DMS53 treated with DMSO at 0.1 percent for 48 hours (cell line): ENCODE data around the gene CNKSR3.

Experiments
- DNase-seq: peaks from one replicate; lab custom pipeline; 2025; ENCODE audit not compliant: unreplicated experiment; lab: John Stamatoyannopoulos, UW

CNKSR3 gene

GRCh38 chr6:154503658-154504057, 6.8 kb downstream of the CNKSR3 start:
- no peak for DNase-seq

GRCh38 chr6:154502553-154502952, 7.9 kb downstream of the CNKSR3 start:
- DNase-seq, result no peak

GRCh38 chr6:154501578-154501868, 9.0 kb downstream of the CNKSR3 start:
- DNase-seq, result no peak

GRCh38 chr6:154500769-154501577, 9.5 kb downstream of the CNKSR3 start:
- peak; percentile 25 for DNase-seq

GRCh38 chr6:154499855-154500589, 10.5 kb downstream of the CNKSR3 start:
- DNase-seq, result no peak

DNA sequence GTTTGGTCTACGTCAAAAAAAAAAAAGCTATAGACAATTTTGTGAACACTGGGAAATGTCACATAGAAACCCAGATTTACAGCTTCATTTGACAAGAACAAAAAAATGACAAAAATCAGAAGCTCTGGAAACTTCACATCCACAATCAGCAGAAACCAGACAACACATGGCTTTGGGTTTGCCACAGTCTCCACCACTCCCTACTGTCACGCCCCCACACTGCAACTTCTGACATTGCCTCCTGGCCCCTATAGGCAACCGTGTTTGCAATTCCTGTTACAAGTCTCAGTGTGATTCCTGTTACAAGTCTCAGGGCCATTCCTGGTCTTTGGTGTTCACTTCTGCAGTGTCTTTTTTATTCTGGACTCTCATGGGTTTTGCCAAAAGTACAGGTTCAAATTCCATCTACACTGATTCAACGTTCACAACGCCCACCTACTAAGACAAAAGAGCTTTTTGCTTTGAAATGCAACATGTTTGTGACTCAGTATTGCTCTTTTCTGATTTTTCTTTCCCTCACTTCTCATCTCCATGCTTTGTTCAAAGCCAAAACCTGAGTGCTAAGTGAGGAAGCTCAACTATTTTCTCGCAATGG, 12.0 kb downstream of the CNKSR3 start:
- no peak for DNase-seq

- no peak for DNase-seq
Measured at GRCh38 chr6:154496793-154497517, 13.5 kb downstream of the CNKSR3 start.

DNA sequence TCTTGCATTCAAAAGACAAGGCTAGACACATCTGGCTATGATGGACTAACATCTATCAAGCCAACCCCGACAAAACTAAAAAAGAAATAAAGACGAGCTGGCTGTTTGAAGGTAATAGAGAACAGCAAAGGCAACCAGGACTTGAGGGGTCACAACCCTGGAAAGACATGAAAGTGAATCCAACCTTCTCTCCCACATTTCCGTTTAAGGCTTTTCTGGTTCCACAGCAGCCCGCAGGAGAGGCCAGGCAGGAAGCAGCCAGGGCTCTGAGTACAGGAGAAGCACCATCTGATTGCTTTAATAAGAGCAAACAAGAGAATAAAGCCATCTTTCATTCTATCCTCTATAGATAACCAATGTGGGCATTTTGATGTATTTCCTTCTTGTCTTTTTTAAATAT, 14.3 kb downstream of the CNKSR3 start:
- no peak for DNase-seq

DNA sequence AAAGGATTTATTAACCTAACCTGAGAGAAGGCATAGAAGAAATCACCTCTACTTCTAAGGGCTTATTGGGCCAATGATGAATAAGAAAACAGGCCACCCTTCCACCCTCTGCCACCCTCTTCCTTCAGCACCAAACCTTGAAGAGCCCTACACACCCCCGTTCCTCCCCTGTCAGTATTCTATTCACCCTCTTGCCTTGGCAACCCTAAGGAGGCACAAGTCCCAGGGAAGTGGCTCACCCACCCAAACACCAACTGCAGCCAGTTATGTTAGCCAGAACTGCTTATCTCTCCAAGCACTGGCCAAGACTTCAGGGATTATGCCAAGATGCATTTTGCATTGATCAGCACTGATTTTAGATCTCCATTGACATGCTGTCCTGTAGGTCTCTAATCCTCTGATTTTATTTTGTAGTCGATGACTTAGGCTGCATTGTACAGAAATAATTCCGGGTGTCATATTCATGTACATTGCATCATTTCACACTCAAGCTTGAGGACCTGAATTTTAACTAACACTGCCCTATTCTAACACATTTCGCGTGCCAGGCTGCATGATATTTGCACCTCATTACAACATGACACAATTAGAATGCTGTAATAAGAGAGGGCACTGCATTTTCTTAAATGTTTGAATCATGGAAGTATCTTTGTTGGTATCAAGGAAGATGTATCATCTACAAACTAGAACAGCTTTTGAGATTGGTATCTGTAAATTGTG, 15.7 kb downstream of the CNKSR3 start:
- DNase-seq, result no peak

GRCh38 chr6:154491567-154492470, 18.7 kb downstream of the CNKSR3 start:
- no peak for DNase-seq

DNA sequence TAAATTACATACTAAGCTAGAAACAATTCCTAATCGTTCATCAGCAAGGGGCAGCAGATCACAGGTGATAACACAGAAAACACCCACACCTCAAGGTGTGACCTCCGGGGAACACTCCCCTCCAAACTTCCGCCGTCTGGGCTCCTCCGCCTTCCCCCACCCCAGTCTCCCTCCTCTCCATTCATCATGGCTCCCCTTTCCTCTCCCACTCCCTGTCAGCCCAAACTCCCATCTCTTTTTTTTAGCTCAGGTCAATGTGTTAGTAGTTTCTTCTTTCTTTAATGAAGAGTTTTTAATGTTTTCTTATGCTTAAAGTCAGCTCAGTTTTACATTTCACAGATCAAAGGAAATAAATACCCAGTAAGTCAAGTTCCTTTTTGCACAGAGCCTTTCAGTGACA, 20.7 kb downstream of the CNKSR3 start:
- DNase-seq, result no peak

GRCh38 chr6:154488802-154489437, 21.6 kb downstream of the CNKSR3 start:
- DNase-seq, result no peak

DNA sequence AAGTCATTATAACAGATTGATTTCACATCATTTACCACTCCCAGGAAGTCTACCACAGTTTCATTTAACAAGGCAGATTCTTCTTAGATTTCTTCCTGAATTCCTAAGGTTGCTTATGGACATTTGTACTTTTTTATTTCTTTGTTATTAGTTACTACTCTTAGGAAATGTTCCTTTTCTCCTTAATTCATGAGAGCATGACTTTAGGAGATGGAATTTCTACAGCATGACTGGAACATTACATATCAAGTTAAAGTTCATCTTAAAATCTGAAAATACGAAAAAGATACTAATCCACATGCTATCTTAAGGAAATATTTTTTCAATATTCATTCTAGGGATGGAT, 22.3 kb downstream of the CNKSR3 start:
- no peak for DNase-seq

- no peak for DNase-seq
Measured at GRCh38 chr6:154487367-154488247, 22.9 kb downstream of the CNKSR3 start.

- no peak for DNase-seq
Measured at GRCh38 chr6:154485815-154486214, 24.7 kb downstream of the CNKSR3 start.

GRCh38 chr6:154484942-154485341, 25.5 kb downstream of the CNKSR3 start:
- DNase-seq, result no peak

GRCh38 chr6:154482858-154483257, 27.6 kb downstream of the CNKSR3 start:
- no peak for DNase-seq

GRCh38 chr6:154481521-154482013, 28.9 kb downstream of the CNKSR3 start:
- DNase-seq, result no peak
